Mesenchymal stem cell (in vitro differentiated cells and primary cell): ENCODE data around the gene DCLK1.

Experiments used
- DNase-seq: peaks from one replicate; pipeline ENCODE4 v3.0.0-alpha.2; 2013
- H2AFZ ChIP-seq: one replicate; pipeline ENCODE4 v1.6.1; 2013; ENCODE audit warnings: low read depth, mild to moderate bottlenecking, control low read depth, inconsistent platforms, low read length, moderate library complexity
- H2AK5ac ChIP-seq: 2 replicates; pipeline ENCODE4 v1.6.1; 2013; ENCODE audit warnings: low read length, moderate library complexity, mild to moderate bottlenecking, inconsistent platforms; ENCODE audit not compliant: severe bottlenecking
- H2BK120ac ChIP-seq: one replicate; pipeline ENCODE4 v1.6.1; 2013; ENCODE audit warnings: low read depth, mild to moderate bottlenecking, inconsistent platforms, low read length, moderate library complexity
- H2BK12ac ChIP-seq, 2 experiments: one replicate each; pipeline ENCODE4 v1.6.1; 2013; ENCODE audit warnings: inconsistent platforms in 2 of 2, low read length in 2 of 2, mild to moderate bottlenecking in 2 of 2, moderate library complexity in 2 of 2, control low read depth in 1 of 2
- H2BK15ac ChIP-seq: one replicate; pipeline ENCODE4 v1.6.1; 2013; ENCODE audit warnings: mild to moderate bottlenecking, low read depth, inconsistent platforms; ENCODE audit not compliant: poor library complexity, severe bottlenecking
- H2BK5ac ChIP-seq: 2 replicates; pipeline ENCODE4 v1.6.1; 2013; ENCODE audit warnings: low read depth, mild to moderate bottlenecking, low read length, control low read depth, inconsistent platforms; ENCODE audit not compliant: poor library complexity, severe bottlenecking
- H3K14ac ChIP-seq, 2 experiments: one replicate each; pipeline ENCODE4 v1.6.1; 2013; ENCODE audit warnings: inconsistent platforms in 2 of 2, low read length in 2 of 2, control low read depth in 1 of 2, mild to moderate bottlenecking in 1 of 2, moderate library complexity in 1 of 2
- H3K18ac ChIP-seq, 2 experiments: one replicate each; pipeline ENCODE4 v1.6.1; 2013; ENCODE audit warnings: inconsistent platforms in 2 of 2, low read length in 2 of 2, control low read depth in 1 of 2, low read depth in 1 of 2, mild to moderate bottlenecking in 1 of 2
- H3K23ac ChIP-seq, 2 experiments: one replicate each; pipeline ENCODE4 v1.6.1; 2013; ENCODE audit warnings: inconsistent platforms in 2 of 2, low read length in 2 of 2, mild to moderate bottlenecking in 2 of 2, moderate library complexity in 2 of 2, control low read depth in 1 of 2
- H3K27ac ChIP-seq: 2 replicates; pipeline ENCODE4 v1.5.1; 2013; ENCODE audit warnings: mild to moderate bottlenecking, moderate library complexity, low read length, control low read depth, inconsistent platforms; ENCODE audit not compliant: poor library complexity, severe bottlenecking
- H3K27me3 ChIP-seq, 2 experiments: 2 replicates each; pipeline versions ENCODE4 v1.6.1 to v1.7.0; 2013; ENCODE audit warnings: low read length in 2 of 2, mild to moderate bottlenecking in 2 of 2, moderate library complexity in 2 of 2, control low read depth in 1 of 2, inconsistent platforms in 1 of 2; ENCODE audit not compliant: control insufficient read depth in 1 of 2, insufficient read depth in 1 of 2
- H3K36me3 ChIP-seq, 2 experiments: 2 replicates each; pipeline versions ENCODE4 v1.6.1 to v1.7.0; 2013; ENCODE audit warnings: low read length in 2 of 2, control low read depth in 1 of 2, inconsistent platforms in 1 of 2, low read depth in 1 of 2, mild to moderate bottlenecking in 1 of 2; ENCODE audit not compliant: insufficient read depth in 2 of 2, control insufficient read depth in 1 of 2
- H3K4ac ChIP-seq, 2 experiments: one replicate each; pipeline ENCODE4 v1.6.1; 2013; ENCODE audit warnings: inconsistent platforms in 2 of 2, low read length in 2 of 2, mild to moderate bottlenecking in 2 of 2, moderate library complexity in 2 of 2, control low read depth in 1 of 2, low read depth in 1 of 2
- H3K4me1 ChIP-seq: 2 replicates; pipeline ENCODE4 v1.6.1; 2013; ENCODE audit warnings: low read depth, low read length, control low read depth; ENCODE audit not compliant: control insufficient read depth, insufficient read depth
- H3K4me2 ChIP-seq: 2 replicates; pipeline ENCODE4 v1.6.1; 2013; ENCODE audit warnings: low read length, mild to moderate bottlenecking, inconsistent platforms; ENCODE audit not compliant: poor library complexity, severe bottlenecking
- H3K4me3 ChIP-seq, 2 experiments: 2 replicates each; pipeline versions ENCODE4 v1.5.1 to v1.7.0; 2013; ENCODE audit warnings: low read length in 2 of 2, mild to moderate bottlenecking in 2 of 2, control low read depth in 1 of 2, low read depth in 1 of 2; ENCODE audit not compliant: insufficient read depth in 1 of 2
- H3K79me1 ChIP-seq: replicated peaks from 2 replicates; pipeline ENCODE4 v1.6.1; 2013; ENCODE audit warnings: mild to moderate bottlenecking, control low read depth, low read length, inconsistent platforms; ENCODE audit not compliant: poor library complexity, severe bottlenecking
- H3K9ac ChIP-seq: 2 replicates; pipeline ENCODE4 v1.7.0; 2013; ENCODE audit warnings: mild to moderate bottlenecking, low read length, moderate library complexity
- H3K9me3 ChIP-seq: 2 replicates; pipeline ENCODE4 v1.7.0; 2013; ENCODE audit warnings: mild to moderate bottlenecking, low read length; ENCODE audit not compliant: control insufficient read depth
- H4K8ac ChIP-seq: one replicate; pipeline ENCODE4 v1.6.1; 2013; ENCODE audit warnings: inconsistent platforms, mild to moderate bottlenecking, low read length, moderate library complexity
- H4K91ac ChIP-seq: one replicate; pipeline ENCODE4 v1.6.1; 2013; ENCODE audit warnings: mild to moderate bottlenecking, low read length, inconsistent platforms
- WGBS: methylation state at CpG from one replicate; pipeline ENCODE4 v1.1.7; 2013; ENCODE audit warnings: mixed read lengths; 5-methylcytosine and 5-hydroxymethylcytosine counted together

The DCLK1 gene

DNA sequence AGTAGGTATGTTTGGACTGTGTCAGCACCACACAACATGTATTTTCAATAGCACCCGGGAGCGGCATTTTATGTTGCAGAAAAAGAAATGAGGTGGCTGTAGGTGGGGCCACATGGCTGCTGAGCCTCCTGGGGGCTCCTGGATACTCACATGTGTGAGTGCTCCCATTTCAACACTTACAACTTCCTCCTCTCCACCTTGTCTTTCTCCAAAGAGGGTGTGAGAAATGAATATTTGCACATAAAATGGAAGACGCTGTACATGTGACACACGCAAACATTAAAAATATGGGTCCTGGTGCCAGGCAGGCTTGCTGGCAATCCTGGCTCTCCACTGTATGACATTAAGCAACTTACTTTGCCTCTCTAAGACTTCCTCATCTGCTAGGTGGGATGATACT, 222.1 kb downstream of the DCLK1 start:
- Histone ChIP-seq H3K9me3 (no peaks in the 10 kb centered on the region), H2BK15ac (no peak overlapping the region), H3K4ac (no peak overlapping the region), H3K23ac (no peak overlapping the region), H2AK5ac (no peak overlapping the region), H3K36me3 (no peaks in the 10 kb centered on the region), H2BK5ac (no peak overlapping the region), H3K27me3 (no peaks in the 10 kb centered on the region), H3K27ac (no peak overlapping the region), H2BK12ac (no peak overlapping the region), H2AFZ (no peak overlapping the region), H3K14ac (no peak overlapping the region), H2BK120ac (no peak overlapping the region), H3K4me1 (peaks cover 2% of the 10 kb centered on the region), H3K4me3 (no peak overlapping the region), H3K18ac (no peak overlapping the region), H3K79me1 (no peaks in the 10 kb centered on the region), H4K91ac (no peak overlapping the region), H4K8ac (no peak overlapping the region), H3K4me2 (no peak overlapping the region), H3K9ac (no peak overlapping the region)
- 90% methylated on average over 2 of the region's 4 CpGs for WGBS
- no peak for DNase-seq

GRCh38 chr13:35908226-35908625, 223.0 kb downstream of the DCLK1 start:
- no peaks in the 10 kb centered on the region for H3K36me3 ChIP-seq
- DNase-seq, result no peak
- no peaks in the 10 kb centered on the region for H3K27me3 ChIP-seq
- no peaks in the 10 kb centered on the region for H3K79me1 ChIP-seq
- H2BK120ac ChIP-seq, result no peak overlapping the region
- no peak overlapping the region for H4K91ac ChIP-seq
- H2BK12ac ChIP-seq, result no peak overlapping the region
- H2BK5ac ChIP-seq, result no peak overlapping the region
- peaks cover 2% of the 10 kb centered on the region for H3K4me1 ChIP-seq
- no peak overlapping the region for H2AK5ac ChIP-seq
- H2AFZ ChIP-seq, result no peak overlapping the region
- no peak overlapping the region for H3K18ac ChIP-seq
- no peak overlapping the region for H3K27ac ChIP-seq
- no peaks in the 10 kb centered on the region for H3K9me3 ChIP-seq
- H3K4me3 ChIP-seq, result no peak overlapping the region
- no peak overlapping the region for H4K8ac ChIP-seq
- no peak overlapping the region for H3K23ac ChIP-seq
- WGBS, result no CpG with 5 or more reads among the region's 1 CpG
- H3K4ac ChIP-seq, result no peak overlapping the region
- H3K14ac ChIP-seq, result no peak overlapping the region
- H3K4me2 ChIP-seq, result no peak overlapping the region
- H3K9ac ChIP-seq, result no peak overlapping the region
- no peak overlapping the region for H2BK15ac ChIP-seq

DNA sequence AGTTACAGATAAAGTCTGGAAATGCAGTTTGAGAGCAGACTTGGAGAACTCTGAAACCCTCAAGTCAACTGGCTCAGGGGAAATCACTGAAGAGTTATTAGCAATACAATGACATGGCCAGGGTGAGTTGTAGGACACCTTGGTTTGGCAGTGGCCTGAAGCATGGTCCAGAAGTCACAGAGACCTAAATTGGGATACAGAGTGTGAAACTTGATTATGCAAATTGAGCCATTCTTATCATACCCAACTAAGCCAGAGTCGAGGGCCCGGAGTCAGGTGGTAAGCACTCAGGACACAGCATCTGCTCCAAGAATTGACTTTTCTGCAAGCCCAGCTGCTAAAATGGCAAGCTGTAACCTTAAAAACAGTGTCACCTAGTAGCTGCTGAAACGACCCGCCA, 224.5 kb downstream of the DCLK1 start:
- DNase-seq, result no peak
- Histone ChIP-seq H3K18ac (no peak overlapping the region), H3K9ac (no peak overlapping the region), H3K9me3 (no peaks in the 10 kb centered on the region), H3K79me1 (no peaks in the 10 kb centered on the region), H3K27ac (no peak overlapping the region), H4K91ac (no peak overlapping the region), H2BK120ac (no peak overlapping the region), H3K27me3 (no peaks in the 10 kb centered on the region), H2BK5ac (no peak overlapping the region), H2BK15ac (no peak overlapping the region), H3K36me3 (no peaks in the 10 kb centered on the region), H2AFZ (no peak overlapping the region), H2AK5ac (no peak overlapping the region), H3K4me1 (no peaks in the 10 kb centered on the region), H3K4me3 (no peak overlapping the region), H3K14ac (no peak overlapping the region), H3K4me2 (no peak overlapping the region), H4K8ac (no peak overlapping the region), H2BK12ac (no peak overlapping the region), H3K4ac (no peak overlapping the region), H3K23ac (no peak overlapping the region)
- WGBS, result 70% methylated on average over 4 of the region's 4 CpGs

DNA sequence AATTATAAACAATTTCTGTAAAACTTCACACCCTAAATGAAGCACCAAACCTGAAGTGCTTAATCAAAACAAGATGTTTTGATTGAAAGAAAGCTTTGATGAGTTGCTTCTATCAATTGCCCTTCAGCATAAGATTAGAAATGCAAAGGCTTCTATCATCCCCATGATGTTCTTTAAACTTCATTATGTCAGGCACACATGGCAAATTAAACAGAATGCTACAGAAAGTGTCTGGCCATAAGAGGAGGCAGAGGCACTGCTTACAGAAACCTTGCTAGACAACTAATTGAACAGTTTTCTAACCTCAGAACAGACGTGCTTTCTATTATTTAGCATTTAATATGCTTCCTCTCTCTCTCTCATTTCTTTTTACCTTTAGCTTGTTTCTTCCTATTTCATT, 228.1 kb downstream of the DCLK1 start:
- H3K4me1 ChIP-seq, result no peaks in the 10 kb centered on the region
- H4K91ac ChIP-seq, result no peak overlapping the region
- H3K27me3 ChIP-seq, result no peaks in the 10 kb centered on the region
- H3K4me2 ChIP-seq, result no peak overlapping the region
- H3K79me1 ChIP-seq, result no peaks in the 10 kb centered on the region
- H4K8ac ChIP-seq, result no peak overlapping the region
- DNase-seq, result no peak
- H3K18ac ChIP-seq, result no peak overlapping the region
- no peak overlapping the region for H2BK120ac ChIP-seq
- H2BK12ac ChIP-seq, result no peak overlapping the region
- H3K14ac ChIP-seq, result no peak overlapping the region
- no peak overlapping the region for H2AFZ ChIP-seq
- WGBS, result no CpG with 5 or more reads among the region's 1 CpG
- no peak overlapping the region for H3K4ac ChIP-seq
- no peak overlapping the region for H3K23ac ChIP-seq
- no peaks in the 10 kb centered on the region for H3K36me3 ChIP-seq
- H3K9ac ChIP-seq, result no peak overlapping the region
- H3K9me3 ChIP-seq, result no peaks in the 10 kb centered on the region
- no peak overlapping the region for H2BK15ac ChIP-seq
- no peak overlapping the region for H3K4me3 ChIP-seq
- no peak overlapping the region for H3K27ac ChIP-seq
- H2BK5ac ChIP-seq, result no peak overlapping the region
- H2AK5ac ChIP-seq, result no peak overlapping the region
